PC-9 (cell line): ENCODE results near the gene MRO. TPM values are rescaled to one million over a fixed set of nuclear protein-coding genes. Genes with fewer than 3 reads are reported as not detected.

Experiments
- BruUV-seq: library from RNA; stranded (reverse); fragments of 400-500 nt; replicated peaks from 2 replicates; lab custom pipeline; 2021; lab: Mats Ljungman, UMichigan
- CTCF ChIA-PET: fragments of 300-600 bp; sonication (Branson Sonifier 250); formaldehyde crosslinking; loops from one replicate; lab custom pipeline; 2022; ENCODE audit warnings: antibody characterized with exemption; lab: Charles Lee
- POLR2A ChIA-PET: fragments of 300-600 bp; sonication (Branson Sonifier 250); formaldehyde crosslinking; loops from one replicate; lab custom pipeline; 2022; ENCODE audit warnings: antibody characterized with exemption; ENCODE audit not compliant: unreplicated experiment; lab: Charles Lee
- DNase-seq, 2 experiments: peaks; one replicate each; pipeline versions ENCODE4 v3.0.0 to v3.0.0-alpha.2; 2015 to 2022; ENCODE audit warnings: mixed read lengths in 1 of 2
- H2AFZ ChIP-seq: fragments of 200-600 bp; sonication (generic); 2 replicates; pipeline ENCODE4 v1.8.1; 2017; ENCODE audit warnings: antibody characterized with exemption
- H3F3A ChIP-seq: fragments of 200-600 bp; sonication (generic); 2 replicates; pipeline ENCODE4 v1.8.1; 2017; ENCODE audit warnings: antibody characterized with exemption, mild to moderate bottlenecking, low read depth; ENCODE audit not compliant: insufficient read depth
- H3K27ac ChIP-seq: fragments of 200-600 bp; sonication (generic); 2 replicates; pipeline ENCODE4 v1.6.1; 2016; ENCODE audit warnings: mixed run types
- H3K27me3 ChIP-seq: fragments of 200-600 bp; sonication (generic); 2 replicates; pipeline ENCODE4 v1.6.1; 2016; ENCODE audit warnings: low read depth, mixed run types; ENCODE audit not compliant: insufficient read depth
- H3K36me3 ChIP-seq: fragments of 200-600 bp; sonication (generic); 2 replicates; pipeline ENCODE4 v1.6.1; 2016; ENCODE audit warnings: low read depth, mixed run types
- H3K4me1 ChIP-seq: fragments of 200-600 bp; sonication (generic); replicated peaks from 2 replicates; pipeline ENCODE4 v1.6.1; 2016; ENCODE audit warnings: mixed run types; ENCODE audit not compliant: insufficient read depth
- H3K4me2 ChIP-seq: fragments of 200-600 bp; sonication (generic); 2 replicates; pipeline ENCODE4 v1.6.1; 2017; ENCODE audit warnings: mixed run types
- H3K4me3 ChIP-seq: fragments of 200-600 bp; sonication (generic); 2 replicates; pipeline ENCODE4 v1.6.1; 2016; ENCODE audit warnings: mixed run types
- H3K79me2 ChIP-seq: fragments of 200-600 bp; sonication (generic); 2 replicates; pipeline ENCODE4 v1.6.1; 2017; ENCODE audit warnings: low read depth, mixed run types
- H3K9me2 ChIP-seq: fragments of 200-600 bp; sonication (generic); 2 replicates; pipeline ENCODE4 v1.8.1; 2017; ENCODE audit warnings: mild to moderate bottlenecking; ENCODE audit not compliant: insufficient read depth
- H3K9me3 ChIP-seq: fragments of 200-600 bp; sonication (generic); 2 replicates; pipeline ENCODE4 v1.8.1; 2016; ENCODE audit warnings: low read depth; ENCODE audit not compliant: insufficient read depth
- H4K20me1 ChIP-seq: fragments of 200-600 bp; sonication (generic); 2 replicates; pipeline ENCODE4 v1.8.1; 2017; ENCODE audit not compliant: insufficient read depth
- CTCF ChIP-seq: fragments of 200-600 bp; sonication (generic); conservative IDR thresholded peaks from 2 replicates; pipeline ENCODE4 v1.6.1; 2017; ENCODE audit warnings: mixed run types, antibody characterized with exemption, mild to moderate bottlenecking, moderate library complexity
- EZH2 ChIP-seq: fragments of 200-600 bp; sonication (generic); IDR thresholded peaks from 2 replicates; pipeline ENCODE4 v1.8.0; 2017; ENCODE audit warnings: antibody characterized with exemption, low read depth
- intact Hi-C: fragments of 100-400 bp; cut with micrococcal nuclease; formaldehyde crosslinking; loops from one replicate; pipeline ENCODE4 v1.10.0; 2022; ENCODE audit not compliant: unreplicated experiment
- total RNA-seq: library from RNA; stranded (reverse); gene quantifications from 2 replicates; pipeline ENCODE4 v1.2.3, GENCODE V29; 2021

The MRO gene
- total RNA-seq, 1 experiment from 2014 or later: not detected

DNA sequence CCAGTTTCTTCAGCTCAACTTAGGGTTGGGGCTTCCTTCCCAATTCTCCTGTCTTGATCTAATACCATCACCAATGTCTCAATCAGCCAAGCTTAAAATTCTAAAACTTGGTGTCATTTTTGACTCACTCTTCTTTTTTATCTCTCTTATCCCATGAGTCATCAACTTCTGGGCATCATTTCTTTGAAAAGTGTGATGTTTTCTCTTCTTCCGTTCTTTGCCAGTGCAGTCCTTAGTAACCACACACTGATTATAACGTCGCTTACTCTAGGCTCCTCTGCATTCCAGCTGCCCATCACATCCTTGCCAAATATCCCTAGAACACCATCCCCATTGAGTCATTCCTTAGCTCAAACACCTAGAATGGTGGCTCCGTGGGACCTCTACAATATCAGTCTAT lies 27.4 kb upstream of the MRO start:
- TF ChIP-seq EZH2 (no peak), CTCF (no peak)
- intact Hi-C loops: no loop called here
- BruUV-seq: no TSS peak
- Histone ChIP-seq H3K27me3 (no peaks in the 10 kb centered on the region), H3K4me1 (no peaks in the 10 kb centered on the region), H3K27ac (no peak overlapping the region), H3F3A (peaks cover 4% of the 10 kb centered on the region; the same call in 1 of the 2 replicates), H2AFZ (no peak overlapping the region), H3K9me2 (no peaks in the 10 kb centered on the region), H3K79me2 (no peaks in the 10 kb centered on the region), H4K20me1 (no peaks in the 10 kb centered on the region), H3K4me3 (no peak overlapping the region), H3K36me3 (no peaks in the 10 kb centered on the region), H3K9me3 (no peaks in the 10 kb centered on the region), H3K4me2 (no peak overlapping the region)
- POLR2A ChIA-PET: no interaction called here
- DNase-seq: no peak
- CTCF ChIA-PET: interaction anchor here (0.6 kb wide), 1 partner anchor 11 kb away, joined by 21 read pairs; no protein-coding TSS in a partner anchor

DNA sequence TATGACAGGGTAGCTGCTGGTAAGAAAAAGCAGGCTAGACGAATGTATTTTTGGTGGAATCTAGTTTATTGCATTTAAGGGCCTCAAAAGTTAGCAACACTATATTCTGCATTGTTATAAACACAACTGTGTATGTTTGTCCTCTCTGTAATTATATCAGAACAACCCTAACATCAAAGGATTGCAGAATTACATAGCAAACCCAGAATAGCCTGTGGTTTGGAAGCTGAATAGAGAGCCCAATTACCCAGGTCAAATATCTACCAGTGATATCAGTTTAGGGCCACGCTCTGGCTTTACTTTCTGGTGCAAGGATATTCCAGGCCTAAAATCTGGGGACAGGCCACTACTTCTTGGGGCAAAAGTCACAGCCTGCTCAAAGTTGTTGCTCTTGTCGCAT lies 25.1 kb upstream of the MRO start:
- Histone ChIP-seq H3F3A (peaks cover 4% of the 10 kb centered on the region; the same call in 1 of the 2 replicates), H3K4me1 (no peaks in the 10 kb centered on the region), H3K79me2 (no peaks in the 10 kb centered on the region), H2AFZ (no peak overlapping the region), H3K4me3 (no peak overlapping the region), H3K9me2 (no peaks in the 10 kb centered on the region), H4K20me1 (no peaks in the 10 kb centered on the region), H3K4me2 (no peak overlapping the region), H3K27ac (no peak overlapping the region), H3K27me3 (no peaks in the 10 kb centered on the region), H3K9me3 (no peaks in the 10 kb centered on the region), H3K36me3 (no peaks in the 10 kb centered on the region)
- ChIA-PET CTCF (no interaction called here), POLR2A (no interaction called here)
- TF ChIP-seq CTCF (no peak), EZH2 (no peak)
- DNase-seq: no peak
- no TSS peak for BruUV-seq
- intact Hi-C loops: no loop called here

GRCh38 chr18:50844554-50844953 lies 24.7 kb upstream of the MRO start:
- Histone ChIP-seq H3K27me3 (no peaks in the 10 kb centered on the region), H3K9me2 (no peaks in the 10 kb centered on the region), H4K20me1 (no peaks in the 10 kb centered on the region), H3K4me1 (no peaks in the 10 kb centered on the region), H3K36me3 (no peaks in the 10 kb centered on the region), H3K79me2 (no peaks in the 10 kb centered on the region), H3K9me3 (no peaks in the 10 kb centered on the region), H3F3A (peaks cover 4% of the 10 kb centered on the region; the same call in 1 of the 2 replicates), H3K4me3 (no peak overlapping the region), H3K27ac (no peak overlapping the region), H3K4me2 (no peak overlapping the region), H2AFZ (no peak overlapping the region)
- DNase-seq: no peak
- intact Hi-C loops: no loop called here
- ChIA-PET POLR2A (no interaction called here), CTCF (no interaction called here)
- no peak for TF ChIP-seq EZH2
- TF ChIP-seq CTCF: no peak
- BruUV-seq: no TSS peak
